ELF-1 (cell line): ENCODE results near the gene INAVA.

Source experiments
- DNase-seq: peaks from one replicate; pipeline ENCODE4 v3.0.0-alpha.2; 2016; ENCODE audit warnings: low read depth, low spot score

INAVA gene

DNA sequence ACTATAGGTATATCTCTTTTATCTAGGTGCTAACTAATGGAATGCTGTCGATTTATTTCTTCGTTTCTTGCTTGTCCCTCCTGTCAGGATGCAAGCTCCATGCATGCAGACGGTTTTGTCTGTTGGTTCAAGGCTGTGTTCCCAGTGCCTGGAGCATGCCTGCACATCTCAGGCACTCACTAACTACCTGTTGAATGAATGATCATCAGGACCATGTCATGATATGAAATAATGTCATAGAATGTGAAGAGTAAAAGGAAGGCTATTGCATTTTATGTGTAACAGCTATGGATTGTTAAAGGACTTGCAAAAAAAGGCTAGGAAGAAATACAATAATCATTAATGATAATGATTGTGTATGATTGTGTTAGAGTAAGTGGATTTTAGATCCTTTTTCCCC is 17.7 kb upstream of the INAVA start:
- no peak for DNase-seq

DNA sequence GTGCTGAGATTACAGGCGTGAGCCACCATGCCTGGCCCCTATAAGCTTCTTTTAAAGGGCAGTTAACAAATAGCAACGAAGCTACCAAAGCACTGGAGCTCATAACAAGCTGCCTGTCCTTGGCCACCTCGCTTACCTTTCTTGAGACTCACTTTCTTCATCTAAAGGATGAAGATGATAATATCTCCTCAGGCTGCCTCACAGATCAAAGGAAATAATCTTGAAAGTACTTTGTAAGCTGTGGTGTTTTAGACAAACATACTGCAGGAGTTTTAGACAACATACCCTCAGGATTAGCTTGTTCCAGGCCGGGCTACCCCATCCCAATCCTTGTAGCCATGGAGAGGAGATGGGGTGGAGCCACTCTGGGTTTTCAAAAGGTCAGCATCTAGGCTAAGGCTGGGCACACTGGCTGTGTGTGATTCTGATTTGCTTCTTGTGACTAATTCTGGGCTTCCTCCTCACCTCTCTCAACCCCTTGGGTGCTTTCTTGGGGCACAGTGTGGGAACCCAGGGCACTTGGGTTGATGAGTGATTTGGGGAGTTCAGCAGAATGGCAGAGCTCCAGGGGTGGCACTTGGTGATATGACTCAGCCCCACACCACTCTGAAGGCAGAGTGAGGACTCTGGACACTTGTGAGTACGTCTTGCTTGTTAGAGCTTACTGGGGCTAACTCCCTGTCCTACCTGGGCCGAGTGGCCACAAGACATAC is 16.7 kb upstream of the INAVA start:
- no peak for DNase-seq

DNA sequence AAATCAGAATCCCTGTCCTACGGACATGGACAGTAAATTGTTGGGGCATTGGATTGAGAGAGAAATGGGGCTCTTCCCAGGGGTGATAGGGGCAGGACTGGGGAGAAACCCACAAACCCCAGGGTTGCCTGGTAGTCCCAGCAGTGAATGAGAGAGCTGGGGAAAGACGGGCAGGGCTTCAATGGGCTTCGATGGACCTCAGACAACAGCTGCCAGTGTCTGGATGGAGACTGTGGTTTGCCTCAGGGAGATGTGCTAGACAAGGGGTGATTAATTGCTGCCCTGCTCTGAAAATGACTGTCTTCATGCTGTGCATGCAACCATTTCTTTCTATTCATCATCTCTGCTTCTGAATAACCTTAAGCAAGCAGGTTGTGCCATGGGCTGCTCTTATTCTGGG is 14.5 kb upstream of the INAVA start:
- peak; percentile 25 for DNase-seq

DNA sequence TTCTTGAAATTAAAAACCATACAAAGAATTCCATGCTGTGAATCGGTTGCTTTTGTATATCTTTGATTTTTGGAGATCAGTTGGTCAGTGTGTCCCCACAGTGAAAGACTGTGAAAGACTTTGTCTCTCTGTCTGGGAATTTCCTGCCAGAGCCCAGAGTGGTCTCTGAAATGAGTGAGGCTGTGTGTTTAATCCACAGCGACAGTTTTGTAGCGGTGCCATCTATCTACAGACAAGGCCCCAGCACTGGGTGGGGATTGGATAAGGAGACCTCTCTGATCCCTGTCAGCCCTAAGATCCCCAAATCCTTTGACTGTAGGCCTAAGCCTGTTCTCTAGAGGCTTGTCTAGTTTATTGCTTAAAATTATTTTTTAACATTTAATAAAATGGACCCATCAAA is 11.6 kb upstream of the INAVA start:
- DNase-seq = no peak

DNA sequence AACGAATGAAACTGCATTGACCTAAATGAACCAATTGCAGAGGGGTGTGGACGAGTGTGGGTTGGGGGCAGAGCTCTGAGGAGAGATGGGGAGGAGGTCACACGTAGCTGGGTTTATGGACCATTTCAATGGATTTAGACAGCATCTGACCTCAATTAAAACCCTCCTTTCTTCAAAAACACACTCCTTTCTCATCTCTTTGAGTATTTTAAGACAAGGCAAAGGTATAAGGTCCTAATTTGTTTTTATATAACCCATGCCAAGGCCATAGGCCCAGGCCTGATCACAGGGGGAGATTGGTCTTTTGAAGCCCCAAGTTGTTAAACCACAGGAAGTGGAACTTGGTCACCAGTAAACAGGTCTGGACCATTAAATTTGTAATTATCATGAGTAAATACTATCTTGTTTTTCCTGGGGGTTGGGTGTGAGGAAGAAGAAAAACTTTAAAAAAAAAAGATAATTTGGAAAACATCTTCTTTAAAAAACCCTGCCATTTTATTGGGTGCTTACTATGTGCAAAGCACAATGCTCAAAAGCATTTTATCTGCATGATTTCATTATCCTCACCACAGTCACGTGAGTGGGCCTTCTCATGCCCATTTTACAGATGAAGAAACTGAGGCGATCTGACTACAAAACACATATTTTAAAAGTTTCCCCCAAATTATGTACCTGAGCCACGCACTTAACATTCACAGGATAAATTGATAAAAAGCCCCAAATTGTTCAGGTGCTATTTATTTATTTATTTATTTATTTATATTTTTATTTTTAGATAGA is 8.9 kb upstream of the INAVA start:
- no peak for DNase-seq

- no peak for DNase-seq
Observed at GRCh38 chr1:200886594-200886993, 8.1 kb upstream of the INAVA start.

- DNase-seq = no peak
Observed at GRCh38 chr1:200887036-200887435, 7.7 kb upstream of the INAVA start.

DNA sequence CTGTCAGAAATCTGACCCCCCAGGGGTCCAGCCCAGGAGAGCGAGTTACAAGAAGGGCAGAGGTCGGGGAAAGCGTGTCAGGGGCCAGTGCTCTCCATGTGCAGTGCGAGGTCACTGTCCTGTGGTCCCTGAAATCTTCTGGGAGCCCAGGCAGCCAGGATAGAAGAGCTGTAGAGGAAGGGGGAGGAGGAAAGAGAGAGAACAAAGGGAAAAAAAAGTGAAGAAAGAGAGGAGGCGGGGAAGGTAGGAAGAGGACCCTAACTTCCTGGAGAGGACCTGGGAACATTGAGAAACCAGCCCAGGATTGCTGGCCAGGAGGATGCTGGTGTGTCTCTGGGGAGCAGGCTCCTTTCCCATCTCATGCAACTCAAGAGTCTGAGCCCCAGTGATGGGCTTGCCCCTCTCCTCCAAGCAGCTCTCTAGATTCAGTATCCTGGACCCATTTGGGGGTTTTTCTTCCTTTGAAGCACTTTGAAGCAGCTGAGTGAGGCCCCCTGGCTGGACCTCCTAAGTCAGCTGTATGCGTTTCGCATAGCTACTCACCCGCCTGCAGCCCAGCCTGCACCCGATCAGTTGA is 6.8 kb upstream of the INAVA start:
- no peak for DNase-seq

- peak; percentile 66 for DNase-seq
Observed at GRCh38 chr1:200888349-200888838, 6.3 kb upstream of the INAVA start.

DNA sequence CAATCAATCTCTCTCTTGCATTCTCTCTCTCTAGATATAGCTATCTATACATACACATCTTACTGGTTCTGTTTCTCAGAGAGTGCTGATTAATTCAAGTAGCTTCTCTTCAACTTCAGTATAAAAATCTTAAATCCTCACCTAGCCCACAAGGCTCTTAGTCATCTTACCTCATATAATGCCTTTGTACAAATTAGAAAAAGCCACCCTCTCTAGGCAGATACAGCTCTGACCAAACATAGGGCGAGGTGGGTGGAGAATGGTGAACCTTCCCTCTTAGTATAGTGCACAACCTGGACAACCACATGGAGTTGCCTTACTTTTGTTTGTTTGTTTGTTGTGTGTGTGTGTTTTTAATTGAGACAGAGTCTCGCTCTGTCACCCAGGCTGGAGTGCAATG is 5.1 kb upstream of the INAVA start:
- no peak for DNase-seq

GRCh38 chr1:200890027-200890426 is 4.7 kb upstream of the INAVA start:
- no peak for DNase-seq

- peak; percentile 92 for DNase-seq
Observed at GRCh38 chr1:200890818-200891773, 3.6 kb upstream of the INAVA start.

GRCh38 chr1:200891774-200892157 is 2.9 kb upstream of the INAVA start:
- peak; percentile 90 for DNase-seq

GRCh38 chr1:200892546-200892945 is 2.2 kb upstream of the INAVA start:
- DNase-seq = no peak

- DNase-seq = no peak
Observed at GRCh38 chr1:200892958-200893357, 1.7 kb upstream of the INAVA start.

DNA sequence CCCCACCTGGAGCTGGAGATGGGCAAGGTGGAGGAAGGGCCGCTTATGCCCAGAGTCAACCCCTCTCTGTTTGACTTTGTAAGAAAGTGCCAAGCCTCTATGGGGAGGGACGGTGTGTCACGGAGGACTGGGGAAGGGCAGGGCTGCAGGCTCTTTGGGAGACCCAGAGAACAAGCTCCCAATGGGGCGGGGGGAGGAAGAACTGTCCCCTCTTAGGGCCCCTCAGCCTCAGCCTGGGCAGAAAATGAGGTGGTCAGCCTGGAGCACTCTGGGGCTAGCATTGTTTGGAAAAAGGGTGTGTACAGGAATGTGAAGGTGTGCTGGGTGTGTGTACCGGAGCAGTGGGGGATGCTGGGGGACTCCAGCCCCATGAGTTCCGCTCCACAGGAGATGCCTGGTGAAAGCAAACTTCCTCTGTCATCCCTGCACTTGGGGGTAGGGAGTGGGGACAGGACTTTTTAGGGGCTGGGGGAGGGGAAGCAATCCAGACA is 1.2 kb upstream of the INAVA start:
- peak; percentile 46 for DNase-seq

- DNase-seq = no peak
Observed at GRCh38 chr1:200895443-200895789, 716 bp downstream of the INAVA start.

- no peak for DNase-seq
Observed at GRCh38 chr1:200895801-200896530, 1.3 kb downstream of the INAVA start.

GRCh38 chr1:200896531-200897196 is 2.0 kb downstream of the INAVA start:
- DNase-seq = peak; percentile 80

GRCh38 chr1:200897259-200897658 is 2.6 kb downstream of the INAVA start:
- no peak for DNase-seq
